ENCODE measurements around the gene DCP1B.

DCP1B gene

DNA sequence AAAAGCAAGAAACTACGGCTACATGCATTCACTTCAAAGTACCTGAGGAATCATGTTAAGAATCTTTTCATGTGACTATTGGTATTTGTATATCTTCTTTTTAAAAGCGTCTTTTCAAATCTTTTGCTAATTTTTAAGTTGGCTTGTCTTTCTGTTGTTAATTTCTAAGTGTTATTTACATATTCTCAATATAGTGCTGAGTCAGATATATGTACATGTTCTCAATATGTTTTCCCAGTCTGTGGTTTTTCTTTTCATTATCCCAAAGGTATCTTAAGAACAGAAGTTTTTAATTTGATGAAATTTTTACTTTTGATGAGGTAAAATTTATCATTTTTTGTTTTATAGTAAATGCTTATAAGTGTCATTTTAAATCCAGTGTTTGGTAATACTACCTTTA, 24.0 kb downstream of the DCP1B start:
- in situ Hi-C loops (cut with HindIII; ENCODE audit: low sequenced_read_pairs): no loop called here
- no peak for DNase-seq (ENCODE audit: low read depth, low spot score)
- TF ChIP-seq, protein P1, sequence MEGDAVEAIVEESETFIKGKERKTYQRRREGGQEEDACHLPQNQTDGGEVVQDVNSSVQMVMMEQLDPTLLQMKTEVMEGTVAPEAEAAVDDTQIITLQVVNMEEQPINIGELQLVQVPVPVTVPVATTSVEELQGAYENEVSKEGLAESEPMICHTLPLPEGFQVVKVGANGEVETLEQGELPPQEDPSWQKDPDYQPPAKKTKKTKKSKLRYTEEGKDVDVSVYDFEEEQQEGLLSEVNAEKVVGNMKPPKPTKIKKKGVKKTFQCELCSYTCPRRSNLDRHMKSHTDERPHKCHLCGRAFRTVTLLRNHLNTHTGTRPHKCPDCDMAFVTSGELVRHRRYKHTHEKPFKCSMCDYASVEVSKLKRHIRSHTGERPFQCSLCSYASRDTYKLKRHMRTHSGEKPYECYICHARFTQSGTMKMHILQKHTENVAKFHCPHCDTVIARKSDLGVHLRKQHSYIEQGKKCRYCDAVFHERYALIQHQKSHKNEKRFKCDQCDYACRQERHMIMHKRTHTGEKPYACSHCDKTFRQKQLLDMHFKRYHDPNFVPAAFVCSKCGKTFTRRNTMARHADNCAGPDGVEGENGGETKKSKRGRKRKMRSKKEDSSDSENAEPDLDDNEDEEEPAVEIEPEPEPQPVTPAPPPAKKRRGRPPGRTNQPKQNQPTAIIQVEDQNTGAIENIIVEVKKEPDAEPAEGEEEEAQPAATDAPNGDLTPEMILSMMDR (IDR thresholded peaks at IDR 0.05; ENCODE audit: low read depth, low read length): no peak
- H3K4me3 ChIP-seq (ENCODE audit: low read depth, low read length): no peak overlapping the region

DNA sequence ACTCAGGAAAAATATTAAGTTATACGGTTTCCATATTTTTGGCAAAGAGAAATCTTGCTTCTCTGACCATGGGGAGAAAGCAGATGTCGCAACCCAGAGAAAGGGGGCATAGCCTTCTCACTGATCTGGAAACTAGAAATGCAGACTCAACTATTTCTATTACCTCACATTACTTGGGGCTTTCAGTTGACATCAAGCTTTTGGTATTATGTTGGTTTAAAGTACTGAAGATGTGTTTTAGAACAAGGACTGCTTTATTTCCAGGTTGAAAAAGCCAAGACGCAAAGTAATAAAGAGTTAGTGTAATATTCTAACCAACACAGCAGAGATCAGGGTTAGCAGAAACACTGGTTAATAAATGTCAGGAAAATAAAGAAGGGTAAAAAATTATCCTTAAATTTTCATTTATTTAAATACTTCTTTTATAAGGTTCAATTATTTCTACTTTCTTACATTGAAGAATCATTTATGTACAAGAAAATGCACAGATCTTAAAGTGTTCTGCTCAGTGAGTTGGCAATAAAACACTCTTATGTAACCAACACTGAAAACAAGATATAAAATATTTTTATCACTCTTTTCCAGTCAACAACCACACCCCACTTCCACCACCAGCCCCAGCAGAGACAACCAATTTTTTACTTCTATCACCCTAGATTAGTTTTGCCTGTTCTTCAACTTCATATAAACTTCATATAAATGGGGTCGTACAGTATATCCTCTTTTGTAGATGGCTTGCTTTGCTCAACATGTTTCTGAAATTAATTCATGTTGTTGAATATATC, 26.0 kb downstream of the DCP1B start:
- TF ChIP-seq, protein P1 (IDR thresholded peaks at IDR 0.05; ENCODE audit: low read depth, low read length): no peak
- in situ Hi-C loops (cut with HindIII; ENCODE audit: low sequenced_read_pairs): no loop called here
- no peak overlapping the region for H3K4me3 ChIP-seq (ENCODE audit: low read depth, low read length)
- no peak for DNase-seq (ENCODE audit: low read depth, low spot score)

DNA sequence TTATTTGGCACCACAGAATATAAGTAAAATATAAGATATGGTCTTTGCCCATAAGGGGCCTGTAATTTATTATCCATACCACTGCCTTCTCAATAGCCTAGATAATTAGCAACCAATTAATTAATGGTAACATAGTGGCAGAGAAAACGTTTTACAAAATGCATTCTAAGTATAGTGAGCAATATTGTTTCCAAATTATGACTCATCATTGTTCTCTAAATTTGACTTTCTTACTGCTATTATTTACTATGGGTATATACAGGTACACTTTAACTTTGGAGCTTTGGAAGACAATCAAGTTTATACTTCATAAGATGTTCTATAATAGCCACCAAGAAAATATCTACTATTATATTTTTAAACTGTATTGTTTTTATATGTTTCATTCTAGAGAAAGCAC, 26.7 kb downstream of the DCP1B start:
- H3K4me3 ChIP-seq (ENCODE audit: low read depth, low read length): no peak overlapping the region
- TF ChIP-seq, protein P1 (IDR thresholded peaks at IDR 0.05; ENCODE audit: low read depth, low read length): no peak
- in situ Hi-C loops (cut with HindIII; ENCODE audit: low sequenced_read_pairs): no loop called here
- DNase-seq (ENCODE audit: low read depth, low spot score): no peak

DNA sequence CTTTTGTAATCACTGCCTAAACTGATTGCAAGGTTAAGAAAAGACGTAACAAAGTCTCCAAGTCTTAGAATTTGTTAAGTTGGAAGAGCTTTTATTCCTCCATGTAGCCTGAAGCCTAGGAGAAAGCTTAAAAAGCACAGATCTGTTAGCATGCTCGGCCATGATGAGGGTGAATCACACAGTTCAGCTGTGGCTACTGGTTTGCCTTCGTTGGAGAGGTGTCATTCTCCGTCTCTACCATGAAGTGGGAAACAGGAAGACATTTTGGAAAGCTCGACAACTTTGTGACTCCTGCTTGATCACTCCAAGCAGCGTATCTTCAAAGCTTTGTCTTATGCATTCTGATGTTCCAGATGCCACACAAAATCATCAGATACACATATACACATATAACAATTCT, 27.1 kb downstream of the DCP1B start:
- TF ChIP-seq, protein P1 (IDR thresholded peaks at IDR 0.05; ENCODE audit: low read depth, low read length): no peak
- in situ Hi-C loops (cut with HindIII; ENCODE audit: low sequenced_read_pairs): no loop called here
- DNase-seq (ENCODE audit: low read depth, low spot score): no peak
- H3K4me3 ChIP-seq (ENCODE audit: low read depth, low read length): no peak overlapping the region

DNA sequence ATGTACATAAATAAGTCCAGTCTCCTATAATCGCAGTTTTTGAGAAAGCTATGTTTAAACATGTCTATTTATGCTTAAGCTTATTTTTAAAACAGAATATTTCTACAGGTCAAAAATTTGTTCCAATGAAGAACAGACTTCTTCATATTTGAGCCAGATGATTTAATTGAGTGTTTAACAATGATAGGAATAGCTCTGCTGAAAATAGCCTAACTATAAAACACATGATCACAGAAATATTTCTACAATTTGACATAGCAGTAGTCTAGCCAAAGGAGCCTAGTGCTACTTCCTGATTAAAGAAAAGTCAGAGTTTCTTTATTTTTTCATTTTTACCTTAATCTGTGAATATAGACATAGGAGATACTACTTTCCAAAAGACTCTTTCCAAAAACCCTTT, 29.4 kb downstream of the DCP1B start:
- H3K4me3 ChIP-seq (ENCODE audit: low read depth, low read length): no peak overlapping the region
- TF ChIP-seq, protein P1 (IDR thresholded peaks at IDR 0.05; ENCODE audit: low read depth, low read length): no peak
- no peak for DNase-seq (ENCODE audit: low read depth, low spot score)
- in situ Hi-C loops (cut with HindIII; ENCODE audit: low sequenced_read_pairs): no loop called here

DNA sequence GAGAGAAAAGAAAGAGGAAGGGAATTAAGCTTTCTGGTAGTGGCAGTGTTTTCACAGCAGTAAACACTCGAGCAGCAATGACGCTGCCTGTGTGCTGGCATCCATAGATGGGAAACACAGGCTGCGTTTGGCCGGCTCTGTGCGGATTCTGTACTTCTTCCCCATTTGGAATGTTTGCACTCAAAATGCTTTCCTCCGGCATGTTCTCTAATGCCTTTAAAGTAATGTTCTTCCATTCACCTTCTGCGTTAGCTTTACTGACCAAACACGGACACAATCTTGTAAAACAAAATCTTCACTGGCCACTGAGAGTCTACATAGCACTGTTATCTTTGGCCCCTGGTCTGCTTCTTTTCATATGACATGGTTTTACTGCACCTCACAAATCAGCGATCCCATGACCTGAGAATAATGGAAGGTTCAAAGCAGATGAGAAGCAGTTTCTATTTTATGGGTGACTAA, 31.4 kb downstream of the DCP1B start:
- TF ChIP-seq, protein P1 (IDR thresholded peaks at IDR 0.05; ENCODE audit: low read depth, low read length): no peak
- in situ Hi-C loops (cut with HindIII; ENCODE audit: low sequenced_read_pairs): no loop called here
- DNase-seq (ENCODE audit: low read depth, low spot score): peak; percentile 43
- no peak overlapping the region for H3K4me3 ChIP-seq (ENCODE audit: low read depth, low read length)
